DMS53 treated with DMSO at 0.1 percent for 48 hours (cell line): ENCODE results near the gene ZC3H12D.

Experiments used
- DNase-seq: peaks from one replicate; lab custom pipeline; 2025; ENCODE audit not compliant: unreplicated experiment; lab: John Stamatoyannopoulos, UW

ZC3H12D gene

GRCh38 chr6:149419696-149420404, 65.0 kb downstream of the ZC3H12D start:
- no peak for DNase-seq

GRCh38 chr6:149414821-149415220, 70.0 kb downstream of the ZC3H12D start:
- no peak for DNase-seq

DNA sequence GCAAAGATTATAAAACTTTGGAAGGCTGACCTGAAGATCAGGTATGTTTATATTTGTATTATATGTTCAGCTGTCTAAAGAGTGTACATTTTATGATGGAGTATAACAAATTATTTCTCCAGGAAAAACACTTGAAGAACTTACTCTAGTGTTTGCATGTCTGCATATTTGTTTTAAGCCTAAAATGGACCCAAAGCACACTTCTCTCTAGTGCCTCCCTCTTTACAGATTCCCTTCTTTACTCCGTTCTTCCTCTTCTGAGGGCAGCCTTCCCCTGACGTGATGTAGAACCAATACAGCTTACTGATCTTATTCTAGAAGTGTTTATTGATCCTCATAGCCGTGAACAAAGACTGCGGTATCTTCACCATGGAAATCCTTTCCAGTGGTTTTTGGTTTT, 70.8 kb downstream of the ZC3H12D start:
- DNase-seq: no peak

GRCh38 chr6:149410557-149410956, 74.3 kb downstream of the ZC3H12D start:
- DNase-seq: no peak

DNA sequence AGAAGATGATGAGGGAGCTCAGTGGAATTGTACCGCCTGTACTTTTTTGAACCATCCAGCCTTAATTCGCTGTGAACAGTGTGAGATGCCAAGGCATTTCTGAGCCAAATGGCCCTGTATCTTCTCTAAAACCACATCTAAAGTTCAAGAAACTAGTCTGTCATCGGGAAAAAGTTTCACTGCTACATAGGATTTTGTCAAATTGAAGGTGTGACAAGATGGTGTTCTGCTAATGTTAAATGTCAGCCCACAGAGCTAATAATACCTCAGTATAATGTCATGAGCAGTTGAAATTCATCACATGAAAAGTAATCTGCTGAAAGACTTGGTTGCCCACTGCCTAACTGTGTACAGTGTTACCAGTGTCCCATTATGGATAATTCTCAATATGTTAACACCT, 75.2 kb downstream of the ZC3H12D start:
- no peak for DNase-seq

GRCh38 chr6:149405823-149406765, 78.7 kb downstream of the ZC3H12D start:
- no peak for DNase-seq

DNA sequence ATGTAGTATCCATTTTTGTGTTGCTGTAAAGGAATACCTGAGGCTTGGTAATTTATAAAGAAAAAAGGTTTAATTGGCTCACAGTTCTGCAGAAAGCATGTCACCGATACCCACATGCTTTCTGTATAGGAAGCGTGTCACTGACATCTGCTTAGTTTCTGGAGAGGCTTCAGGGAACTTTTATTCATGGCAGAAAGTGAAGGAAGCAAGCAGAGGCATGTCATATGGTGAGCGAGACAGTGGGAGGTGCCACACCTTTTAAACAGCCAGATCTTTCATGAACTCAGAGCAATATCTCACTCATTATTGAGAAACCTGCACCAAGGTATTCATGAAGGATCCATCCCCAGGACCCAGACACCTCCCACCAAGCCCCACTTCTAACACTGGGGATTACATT, 81.3 kb downstream of the ZC3H12D start:
- DNase-seq: no peak

DNA sequence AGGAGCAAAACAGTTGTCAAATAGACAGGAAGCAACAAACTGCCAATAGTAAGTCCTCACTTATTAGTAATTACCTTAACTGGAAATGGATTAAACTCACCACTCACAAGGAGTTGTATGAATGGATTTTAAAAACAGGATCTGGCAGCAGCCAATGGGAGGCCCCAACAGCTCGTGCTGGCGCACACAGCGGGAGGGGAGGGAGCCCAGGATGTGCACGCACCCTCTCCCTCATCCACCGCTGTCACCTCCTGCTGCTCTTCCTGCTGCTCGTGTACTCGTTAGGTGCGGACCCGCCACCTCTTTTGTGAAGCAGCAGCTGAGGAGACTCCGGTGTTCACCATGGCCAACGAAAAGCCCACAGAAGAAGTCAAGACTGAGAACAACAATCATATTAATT, 84.8 kb downstream of the ZC3H12D start, which contains the start of gene SUMO4:
TSS of gene SUMO4 (plus strand) at position 213 of the 400 bp plus-strand sequence. CDS start at position 343, 130 bp downstream.
- DNase-seq: no peak

- DNase-seq: no peak
Measured at GRCh38 chr6:149397384-149397783, 87.4 kb downstream of the ZC3H12D start.
